ENCODE measurements around the gene FUT6.

DNA sequence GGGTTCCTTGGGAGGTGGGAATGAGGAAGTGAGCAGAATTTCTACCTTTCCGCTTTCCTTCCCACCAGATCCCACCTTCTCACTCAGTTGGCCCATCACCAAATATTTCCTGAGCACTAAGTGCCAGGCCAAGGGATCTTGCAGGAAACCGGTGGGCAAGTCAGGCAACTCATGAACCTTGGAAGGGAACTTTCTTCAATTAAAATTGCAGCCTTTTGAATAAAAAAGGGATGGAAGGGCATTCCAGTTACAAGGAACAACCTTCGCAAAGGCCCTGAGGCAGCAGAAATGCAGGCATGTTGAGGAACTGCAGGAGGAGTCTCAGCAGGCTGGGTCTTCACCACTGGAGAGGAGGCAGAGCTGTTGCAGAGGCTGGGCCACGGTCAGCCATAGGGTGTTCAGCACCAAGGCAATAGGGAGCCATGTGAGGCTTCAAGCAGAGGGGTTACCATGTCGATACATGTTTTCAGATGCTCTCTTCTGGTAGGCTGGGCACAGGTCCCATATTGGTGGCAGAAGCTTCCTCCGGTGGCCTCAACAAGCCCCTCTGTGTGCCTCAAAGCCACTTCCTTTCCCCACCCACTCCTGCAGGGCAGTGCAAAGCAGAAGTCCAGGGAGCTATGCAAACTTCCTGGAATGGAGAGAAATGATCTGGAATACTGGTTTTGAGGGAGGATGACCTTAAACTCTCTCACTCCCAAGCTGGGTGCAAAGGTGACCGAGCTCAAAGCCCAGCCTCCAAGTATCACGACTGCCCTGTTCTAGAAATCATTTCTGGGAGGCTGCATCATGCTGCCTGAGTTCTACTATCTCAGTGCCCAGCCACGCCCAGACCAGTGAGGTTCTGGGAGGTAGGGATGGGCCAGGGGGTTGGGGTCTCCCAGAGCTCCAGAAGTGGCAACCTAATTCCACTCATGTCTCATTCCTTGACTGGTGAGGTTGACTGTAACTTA is at the start of gene FUT6:
- TF ChIP-seq, protein P1, sequence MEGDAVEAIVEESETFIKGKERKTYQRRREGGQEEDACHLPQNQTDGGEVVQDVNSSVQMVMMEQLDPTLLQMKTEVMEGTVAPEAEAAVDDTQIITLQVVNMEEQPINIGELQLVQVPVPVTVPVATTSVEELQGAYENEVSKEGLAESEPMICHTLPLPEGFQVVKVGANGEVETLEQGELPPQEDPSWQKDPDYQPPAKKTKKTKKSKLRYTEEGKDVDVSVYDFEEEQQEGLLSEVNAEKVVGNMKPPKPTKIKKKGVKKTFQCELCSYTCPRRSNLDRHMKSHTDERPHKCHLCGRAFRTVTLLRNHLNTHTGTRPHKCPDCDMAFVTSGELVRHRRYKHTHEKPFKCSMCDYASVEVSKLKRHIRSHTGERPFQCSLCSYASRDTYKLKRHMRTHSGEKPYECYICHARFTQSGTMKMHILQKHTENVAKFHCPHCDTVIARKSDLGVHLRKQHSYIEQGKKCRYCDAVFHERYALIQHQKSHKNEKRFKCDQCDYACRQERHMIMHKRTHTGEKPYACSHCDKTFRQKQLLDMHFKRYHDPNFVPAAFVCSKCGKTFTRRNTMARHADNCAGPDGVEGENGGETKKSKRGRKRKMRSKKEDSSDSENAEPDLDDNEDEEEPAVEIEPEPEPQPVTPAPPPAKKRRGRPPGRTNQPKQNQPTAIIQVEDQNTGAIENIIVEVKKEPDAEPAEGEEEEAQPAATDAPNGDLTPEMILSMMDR (IDR thresholded peaks at IDR 0.05; ENCODE audit: low read length), result no peak
- no peak for TF ChIP-seq EZH2 (optimal IDR thresholded peaks at IDR 0.05; ENCODE audit: low read depth, low read length)

Measured in MM.1S (cell line).